Measurements from ENCODE around the gene ESPNL.

The ESPNL gene

GRCh38 chr2:238159661-238160205 is 59.6 kb downstream of the ESPNL start:
- Mint-ChIP-seq H3K9me3 (no peaks in the 10 kb centered on the region), H3K4me3 (peak overlapping the region; percentile 81), H3K4me1 (peaks cover 34% of the 10 kb centered on the region), H3K36me3 (ENCODE audit: low read depth) (peaks cover under 1% of the 10 kb centered on the region), H3K27me3 (ENCODE audit: low read depth, poor library complexity) (peaks cover 69% of the 10 kb centered on the region), H3K27ac (no peak overlapping the region)
- no peak for TF ChIP-seq CTCF (IDR thresholded peaks at IDR 0.05)
- DNase-seq = no peak

DNA sequence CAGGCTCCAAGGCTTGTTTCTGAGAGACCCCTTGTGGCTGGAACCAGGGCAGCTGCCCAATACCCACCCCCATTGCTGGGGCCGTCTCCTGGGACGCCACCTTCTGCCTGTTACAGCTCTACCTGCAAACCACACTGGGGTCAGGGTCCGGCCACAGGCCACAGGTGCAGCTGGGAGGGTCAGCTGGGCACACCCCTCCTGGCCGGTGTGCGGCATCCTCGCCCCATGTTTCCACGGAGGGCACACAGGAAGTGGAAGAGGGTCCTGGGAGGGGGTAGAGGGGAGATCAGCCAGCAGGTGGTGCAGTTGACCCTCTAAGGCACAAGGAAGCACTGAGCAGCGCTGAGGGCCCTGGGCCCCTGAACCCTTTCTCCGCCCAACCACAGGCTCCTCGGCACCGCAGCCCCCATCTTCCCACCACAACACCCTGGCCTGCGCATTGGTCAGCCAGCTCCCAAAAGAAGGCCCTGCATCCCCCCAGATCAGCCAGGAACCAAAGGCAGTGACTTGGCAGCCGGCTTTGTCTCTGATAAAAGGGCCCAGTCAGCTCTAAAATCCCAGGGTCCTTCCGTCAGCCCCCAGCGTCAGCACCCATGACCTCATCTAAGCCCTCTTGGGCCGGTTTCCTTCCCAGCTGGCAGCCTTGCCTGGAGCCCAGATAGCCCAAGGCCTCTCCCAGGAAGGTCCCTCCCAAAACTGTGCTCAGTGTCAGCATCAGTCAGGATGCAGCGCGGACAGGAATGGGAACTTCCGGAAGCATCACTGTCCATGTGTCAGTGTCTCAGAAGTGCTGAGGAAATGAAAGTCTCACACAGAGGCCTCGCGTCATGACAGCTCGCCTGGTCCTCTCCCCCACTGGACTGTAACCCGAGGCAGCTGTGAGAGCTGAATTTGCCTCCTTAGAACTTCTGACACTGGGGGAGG is 60.3 kb downstream of the ESPNL start:
- TF ChIP-seq CTCF (IDR thresholded peaks at IDR 0.05) = peak; percentile 36
- Mint-ChIP-seq H3K27ac (no peak overlapping the region), H3K36me3 (ENCODE audit: low read depth) (peaks cover 3% of the 10 kb centered on the region), H3K4me1 (peaks cover 33% of the 10 kb centered on the region), H3K4me3 (peak overlapping the region; percentile 34), H3K27me3 (ENCODE audit: low read depth, poor library complexity) (peaks cover 77% of the 10 kb centered on the region), H3K9me3 (no peaks in the 10 kb centered on the region)
- peak; percentile 61 for DNase-seq

DNA sequence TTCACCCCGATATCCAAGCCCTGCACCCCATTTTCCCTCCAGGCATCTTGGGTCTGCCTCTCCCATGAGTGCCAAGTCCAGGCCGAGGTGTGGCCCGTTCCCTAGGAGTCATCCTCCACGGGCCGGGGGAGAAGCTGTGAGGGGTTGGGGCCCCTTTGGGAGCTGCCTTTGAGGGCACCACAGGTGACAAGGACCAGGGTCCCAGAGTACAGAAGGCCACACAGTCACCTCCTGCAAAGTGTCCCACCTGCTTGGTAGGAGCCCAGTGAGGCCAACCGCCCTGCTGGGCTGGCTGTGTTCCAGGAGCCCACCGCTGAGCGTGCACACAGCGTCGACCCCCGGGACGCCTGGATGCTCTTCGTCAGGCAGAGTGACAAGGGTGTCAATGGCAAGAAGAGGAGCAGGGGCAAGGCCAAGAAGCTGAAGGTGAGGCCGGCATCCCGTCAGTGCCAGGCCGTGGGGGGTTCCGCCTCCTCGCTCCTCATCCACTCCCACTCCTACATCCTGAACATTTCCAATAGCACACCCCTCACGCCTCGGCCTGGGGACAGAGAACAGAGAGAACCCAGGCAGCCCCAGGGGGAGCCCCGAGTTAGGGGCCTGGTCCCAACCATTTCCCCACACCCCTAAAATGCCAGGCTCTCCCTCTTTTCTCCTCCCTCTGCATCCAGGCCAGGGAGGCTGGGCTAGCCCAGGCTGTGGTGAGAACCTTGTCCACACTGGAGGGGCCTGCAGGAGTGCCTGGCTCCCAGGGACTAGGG is 61.3 kb downstream of the ESPNL start:
- Mint-ChIP-seq H3K9me3 (no peaks in the 10 kb centered on the region), H3K27ac (no peak overlapping the region), H3K4me1 (peaks cover 27% of the 10 kb centered on the region), H3K36me3 (ENCODE audit: low read depth) (peaks cover 3% of the 10 kb centered on the region), H3K4me3 (no peak overlapping the region), H3K27me3 (ENCODE audit: low read depth, poor library complexity) (peaks cover 84% of the 10 kb centered on the region)
- no peak for DNase-seq
- TF ChIP-seq CTCF (IDR thresholded peaks at IDR 0.05) = no peak

DNA sequence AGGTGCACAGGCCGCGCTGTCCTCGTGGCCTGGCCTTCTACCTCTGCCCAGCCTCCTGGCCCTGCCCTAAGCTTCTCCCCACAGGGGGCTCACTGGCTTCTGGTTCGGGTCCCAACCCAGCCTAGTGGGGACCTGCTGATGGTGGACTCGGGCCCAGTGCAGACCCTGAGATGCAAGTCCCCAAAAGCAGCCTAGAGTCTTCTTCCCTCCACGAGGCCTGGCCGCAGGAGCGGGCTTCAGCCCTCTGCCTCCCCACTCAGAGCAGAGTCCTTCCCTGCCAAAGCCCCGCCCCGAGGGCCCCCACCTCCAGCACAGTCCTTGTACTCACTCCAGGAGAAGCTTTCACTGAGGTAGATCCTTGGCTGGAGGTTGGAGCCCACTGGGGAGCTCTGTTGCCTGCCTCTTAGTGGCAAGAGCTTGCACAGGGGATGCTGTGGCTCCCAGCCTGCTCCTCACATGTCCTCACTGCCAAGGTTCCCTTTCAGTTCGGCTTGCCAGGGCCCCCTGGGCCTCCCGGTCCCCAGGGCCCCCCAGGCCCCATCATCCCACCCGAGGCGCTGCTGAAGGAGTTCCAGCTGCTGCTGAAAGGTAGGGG is 62.2 kb downstream of the ESPNL start:
- DNase-seq = no peak
- Mint-ChIP-seq H3K9me3 (no peaks in the 10 kb centered on the region), H3K27me3 (ENCODE audit: low read depth, poor library complexity) (peaks cover 77% of the 10 kb centered on the region), H3K4me3 (no peak overlapping the region), H3K36me3 (ENCODE audit: low read depth) (peaks cover 3% of the 10 kb centered on the region), H3K4me1 (peaks cover 27% of the 10 kb centered on the region), H3K27ac (no peak overlapping the region)
- TF ChIP-seq CTCF (IDR thresholded peaks at IDR 0.05) = no peak

DNA sequence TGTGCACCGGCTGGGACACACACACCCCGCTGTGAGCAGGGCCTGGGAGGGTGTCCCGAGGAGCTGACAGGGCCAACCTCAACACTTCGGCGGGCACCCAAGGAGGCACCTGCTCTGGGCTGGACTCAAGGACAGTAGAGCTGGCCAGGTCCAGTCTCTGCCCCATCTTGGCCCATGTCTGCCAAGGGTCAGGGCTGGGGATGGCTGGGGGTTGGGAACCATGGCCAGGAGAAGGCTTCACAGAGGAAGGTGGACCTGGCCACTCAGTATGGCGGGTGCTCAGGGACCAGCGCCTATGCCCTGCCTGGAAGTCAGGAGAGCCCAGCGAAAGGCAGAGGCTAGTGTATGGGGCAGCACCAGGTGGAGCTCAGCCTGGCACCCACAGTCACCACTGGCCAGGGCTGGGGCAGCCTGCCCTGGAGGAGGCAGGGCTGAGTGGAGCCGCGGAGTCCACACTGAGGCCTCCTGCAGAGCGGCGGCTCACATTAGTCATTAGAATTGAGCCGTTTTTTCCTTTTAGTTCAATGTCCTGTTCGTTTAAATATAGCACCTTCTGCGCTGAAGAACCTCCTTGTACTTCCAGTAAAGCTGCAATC is 62.8 kb downstream of the ESPNL start:
- Mint-ChIP-seq H3K27ac (no peak overlapping the region), H3K4me1 (peaks cover 27% of the 10 kb centered on the region), H3K4me3 (no peak overlapping the region), H3K27me3 (ENCODE audit: low read depth, poor library complexity) (peaks cover 71% of the 10 kb centered on the region), H3K36me3 (ENCODE audit: low read depth) (peaks cover 3% of the 10 kb centered on the region), H3K9me3 (no peaks in the 10 kb centered on the region)
- DNase-seq = no peak
- no peak for TF ChIP-seq CTCF (IDR thresholded peaks at IDR 0.05)

Data from nephron progenitor cell (in vitro differentiated cells).